IPS-18c (cell line): ENCODE data around the gene RAB7A.

Source experiments
- H3K4me3 ChIP-seq: 2 replicates; pipeline ENCODE4 v1.7.0; 2013; ENCODE audit warnings: low read depth, mild to moderate bottlenecking, low read length, moderate library complexity; ENCODE audit not compliant: insufficient read depth
- H3K9me3 ChIP-seq: one replicate; pipeline ENCODE4 v1.6.1; 2013; ENCODE audit warnings: mild to moderate bottlenecking, low read length, moderate library complexity; ENCODE audit not compliant: control insufficient read depth, insufficient read depth

RAB7A gene

GRCh38 chr3:128848936-128849335 lies 123.0 kb downstream of the RAB7A start:
- H3K4me3 ChIP-seq = no peak overlapping the region
- H3K9me3 ChIP-seq = peaks cover 3% of the 10 kb centered on the region

GRCh38 chr3:128849911-128850455 lies 124.0 kb downstream of the RAB7A start:
- H3K4me3 ChIP-seq = no peak overlapping the region
- peaks cover 6% of the 10 kb centered on the region for H3K9me3 ChIP-seq

- Histone ChIP-seq H3K9me3 (peaks cover 6% of the 10 kb centered on the region), H3K4me3 (no peak overlapping the region)
Measured at GRCh38 chr3:128850544-128850943, 124.6 kb downstream of the RAB7A start.

GRCh38 chr3:128851601-128852000 lies 125.6 kb downstream of the RAB7A start:
- H3K4me3 ChIP-seq = no peak overlapping the region
- peaks cover 6% of the 10 kb centered on the region for H3K9me3 ChIP-seq

- Histone ChIP-seq H3K9me3 (peaks cover 10% of the 10 kb centered on the region), H3K4me3 (no peak overlapping the region; the same call in 1 of the 2 replicates)
Measured at GRCh38 chr3:128853826-128854225, 127.8 kb downstream of the RAB7A start.

GRCh38 chr3:128854475-128854874 lies 128.5 kb downstream of the RAB7A start:
- peaks cover 17% of the 10 kb centered on the region for H3K9me3 ChIP-seq
- no peak overlapping the region for H3K4me3 ChIP-seq

- Histone ChIP-seq H3K4me3 (no peak overlapping the region), H3K9me3 (peaks cover 17% of the 10 kb centered on the region)
Measured at GRCh38 chr3:128855569-128855968, 129.6 kb downstream of the RAB7A start.

- no peak overlapping the region; the same call in 1 of the 2 replicates for H3K4me3 ChIP-seq
- H3K9me3 ChIP-seq = peaks cover 17% of the 10 kb centered on the region
Measured at GRCh38 chr3:128858167-128858566, 132.2 kb downstream of the RAB7A start.

GRCh38 chr3:128859630-128860029 lies 133.6 kb downstream of the RAB7A start:
- Histone ChIP-seq H3K9me3 (peaks cover 12% of the 10 kb centered on the region), H3K4me3 (no peak overlapping the region)

GRCh38 chr3:128861491-128861890 lies 135.5 kb downstream of the RAB7A start:
- Histone ChIP-seq H3K4me3 (no peak overlapping the region), H3K9me3 (peaks cover 11% of the 10 kb centered on the region)

- no peak overlapping the region for H3K4me3 ChIP-seq
- H3K9me3 ChIP-seq = peaks cover 9% of the 10 kb centered on the region
Measured at GRCh38 chr3:128863560-128863959, 137.6 kb downstream of the RAB7A start.
